IMR-90 (cell line): ENCODE results near the gene ANK3. TPM values are rescaled to one million over a fixed set of nuclear protein-coding genes. Genes with fewer than 3 reads are reported as not detected.

Experiments
- ATAC-seq: fragments of 200-7000 bp; cut with Tn5 transposase; 2 replicates; pipeline ENCODE4 v1.9.1; 2020; ENCODE audit warnings: low read depth, mild to moderate bottlenecking, moderate library complexity
- BruUV-seq: library from RNA; stranded (reverse); fragments of 400-500 nt; replicated peaks from 2 replicates; lab custom pipeline; 2021; lab: Mats Ljungman, UMichigan
- CTCF ChIA-PET: fragments of 300-600 bp; formaldehyde crosslinking; extraction: SDS; loops from one replicate; lab custom pipeline; 2021; ENCODE audit warnings: antibody characterized with exemption; lab: Yijun Ruan, JAX
- POLR2A ChIA-PET: fragments of 300-600 bp; sonication (Branson Sonifier 250); formaldehyde crosslinking; loops from one replicate; lab custom pipeline; 2022; ENCODE audit warnings: antibody characterized with exemption; ENCODE audit not compliant: unreplicated experiment; lab: Charles Lee
- DNase-seq: peaks from one replicate; pipeline ENCODE4 v3.0.0; 2013
- H2AFZ ChIP-seq: replicated peaks from 2 replicates; pipeline ENCODE3; 2013; ENCODE audit warnings: low read length, mild to moderate bottlenecking; ENCODE audit not compliant: poor library complexity
- H2AK5ac ChIP-seq: 2 replicates; pipeline ENCODE4 v1.6.1; 2013; ENCODE audit warnings: low read depth, low read length, inconsistent platforms
- H2AK9ac ChIP-seq: replicated peaks from 2 replicates; pipeline ENCODE3; 2013; ENCODE audit warnings: mild to moderate bottlenecking, low read depth, low read length, moderate library complexity; ENCODE audit not compliant: poor library complexity
- H2BK120ac ChIP-seq: 2 replicates; pipeline ENCODE4 v1.6.1; 2013; ENCODE audit warnings: low read depth, low read length, inconsistent platforms
- H2BK15ac ChIP-seq: 3 replicates; pipeline ENCODE4 v1.6.1; 2013; ENCODE audit warnings: low read depth, low read length, inconsistent platforms
- H2BK20ac ChIP-seq: 2 replicates; pipeline ENCODE4 v1.6.1; 2013; ENCODE audit warnings: low read depth, mild to moderate bottlenecking, inconsistent platforms, low read length, moderate library complexity
- H2BK5ac ChIP-seq: 2 replicates; pipeline ENCODE4 v1.6.1; 2013; ENCODE audit warnings: mild to moderate bottlenecking, low read depth, low read length, inconsistent platforms; ENCODE audit not compliant: poor library complexity, severe bottlenecking
- H3K14ac ChIP-seq: replicated peaks from 2 replicates; pipeline ENCODE4 v1.6.1; 2013; ENCODE audit warnings: low read depth, low read length, inconsistent platforms
- H3K18ac ChIP-seq: 2 replicates; pipeline ENCODE4 v1.6.1; 2013; ENCODE audit warnings: low read depth, low read length, control low read depth
- H3K23ac ChIP-seq: 2 replicates; pipeline ENCODE4 v1.6.1; 2013; ENCODE audit warnings: low read depth, low read length, inconsistent platforms
- H3K27ac ChIP-seq: 2 replicates; pipeline ENCODE4 v1.5.1; 2013; ENCODE audit warnings: mild to moderate bottlenecking, control low read depth, low read length; ENCODE audit not compliant: insufficient read depth
- H3K27me3 ChIP-seq: 2 replicates; pipeline ENCODE4 v1.6.1; 2013; ENCODE audit warnings: low read length; ENCODE audit not compliant: control insufficient read depth, insufficient read depth
- H3K36me3 ChIP-seq: 2 replicates; pipeline ENCODE4 v1.6.1; 2013; ENCODE audit warnings: low read length, mixed read lengths; ENCODE audit not compliant: control insufficient read depth, insufficient read depth
- H3K4ac ChIP-seq: 2 replicates; pipeline ENCODE4 v1.6.1; 2013; ENCODE audit warnings: low read depth, low read length, inconsistent platforms
- H3K4me1 ChIP-seq: 2 replicates; pipeline ENCODE4 v1.6.1; 2013; ENCODE audit warnings: low read length, mixed read lengths; ENCODE audit not compliant: control insufficient read depth, insufficient read depth
- H3K4me2 ChIP-seq: 2 replicates; pipeline ENCODE4 v1.6.1; 2013; ENCODE audit warnings: low read depth, mild to moderate bottlenecking, control low read depth, low read length, moderate library complexity
- H3K4me3 ChIP-seq: 2 replicates; pipeline ENCODE4 v1.5.1; 2013; ENCODE audit warnings: low read depth, mild to moderate bottlenecking, control low read depth, low read length, moderate library complexity; ENCODE audit not compliant: insufficient read depth
- H3K56ac ChIP-seq: 2 replicates; pipeline ENCODE4 v1.6.1; 2013; ENCODE audit warnings: low read length, inconsistent platforms; ENCODE audit not compliant: insufficient read depth; ENCODE audit errors: extremely low read depth
- H3K79me1 ChIP-seq, 2 experiments: 2 replicates each; pipeline ENCODE4 v1.6.1; 2013; ENCODE audit warnings: low read length in 2 of 2, inconsistent platforms in 1 of 2, low read depth in 1 of 2
- H3K9ac ChIP-seq: 2 replicates; pipeline ENCODE4 v1.6.1; 2013; ENCODE audit warnings: low read depth, low read length, control low read depth
- H3K9me1 ChIP-seq: 2 replicates; pipeline ENCODE4 v1.6.1; 2013; ENCODE audit warnings: low read length, inconsistent platforms; ENCODE audit not compliant: insufficient read depth
- H3K9me3 ChIP-seq: 2 replicates; pipeline ENCODE4 v1.6.1; 2013; ENCODE audit warnings: low read length; ENCODE audit not compliant: control insufficient read depth, insufficient read depth
- H4K20me1 ChIP-seq: 2 replicates; pipeline ENCODE4 v1.6.1; 2013; ENCODE audit warnings: low read length, inconsistent platforms; ENCODE audit not compliant: insufficient read depth
- H4K5ac ChIP-seq: 2 replicates; pipeline ENCODE4 v1.6.1; 2013; ENCODE audit warnings: mild to moderate bottlenecking, low read depth, low read length, control low read depth
- H4K8ac ChIP-seq, 2 experiments: 2 replicates each; pipeline ENCODE4 v1.6.1; 2013; ENCODE audit warnings: low read depth in 2 of 2, low read length in 2 of 2, control low read depth in 1 of 2, inconsistent platforms in 1 of 2
- H4K91ac ChIP-seq: 2 replicates; pipeline ENCODE4 v1.6.1; 2013; ENCODE audit warnings: low read depth, low read length, inconsistent platforms; ENCODE audit not compliant: insufficient read depth
- BHLHE40 ChIP-seq: fragments of 150-350 bp; IDR thresholded peaks from 2 replicates; pipeline ENCODE4 v1.6.1; 2016; ENCODE audit warnings: mild to moderate bottlenecking, low read depth, low read length
- CEBPB ChIP-seq: IDR thresholded peaks from 2 replicates; pipeline ENCODE4 v1.6.1; 2012; ENCODE audit warnings: low read depth, low read length, improper control_type of control experiment
- CHD1 ChIP-seq: IDR thresholded peaks from 2 replicates; pipeline ENCODE4 v1.6.1; 2012; ENCODE audit warnings: low read depth, low read length, improper control_type of control experiment
- CTCF ChIP-seq: conservative IDR thresholded peaks from 2 replicates; pipeline ENCODE4 v1.5.1; 2012; ENCODE audit warnings: mild to moderate bottlenecking, low read depth, low read length, improper control_type of control experiment
- ELK1 ChIP-seq: fragments of 150-350 bp; IDR thresholded peaks from 2 replicates; pipeline ENCODE4 v1.6.1; 2016; ENCODE audit warnings: low read depth, mild to moderate bottlenecking, low read length, moderate library complexity, borderline replicate concordance
- FOS ChIP-seq: fragments of 150-350 bp; IDR thresholded peaks from 2 replicates; pipeline ENCODE4 v1.6.1; 2016; ENCODE audit warnings: low read depth, low read length
- MAFK ChIP-seq: IDR thresholded peaks from 2 replicates; pipeline ENCODE4 v1.6.1; 2012; ENCODE audit warnings: low read depth, low read length, improper control_type of control experiment
- MAZ ChIP-seq: IDR thresholded peaks from 2 replicates; pipeline ENCODE4 v1.6.1; 2012; ENCODE audit warnings: low read depth, mild to moderate bottlenecking, low read length, improper control_type of control experiment, moderate library complexity, borderline replicate concordance
- MXI1 ChIP-seq: IDR thresholded peaks from 2 replicates; pipeline ENCODE4 v1.6.1; 2012; ENCODE audit warnings: low read depth, mild to moderate bottlenecking, low read length, moderate library complexity, borderline replicate concordance
- NFE2L2 ChIP-seq: fragments of 150-350 bp; IDR thresholded peaks from 2 replicates; pipeline ENCODE4 v1.6.1; 2016; ENCODE audit warnings: low read depth, mild to moderate bottlenecking, low read length
- POLR2A ChIP-seq: IDR thresholded peaks from 2 replicates; pipeline ENCODE4 v1.6.1; 2012; ENCODE audit warnings: mild to moderate bottlenecking, low read depth, low read length
- RAD21 ChIP-seq: IDR thresholded peaks from 2 replicates; pipeline ENCODE4 v1.6.1; 2012; ENCODE audit warnings: low read length, improper control_type of control experiment
- RCOR1 ChIP-seq: IDR thresholded peaks from 2 replicates; pipeline ENCODE4 v1.6.1; 2012; ENCODE audit warnings: mild to moderate bottlenecking, low read length, improper control_type of control experiment; ENCODE audit not compliant: insufficient replicate concordance
- RFX5 ChIP-seq: IDR thresholded peaks from 2 replicates; pipeline ENCODE4 v1.8.0; 2012; ENCODE audit warnings: low read depth, mild to moderate bottlenecking, low read length, moderate library complexity
- SMC3 ChIP-seq: fragments of 150-350 bp; IDR thresholded peaks from 2 replicates; pipeline ENCODE4 v1.6.1; 2016; ENCODE audit warnings: low read depth, mild to moderate bottlenecking, antibody characterized with exemption, low read length, moderate library complexity
- USF2 ChIP-seq: fragments of 150-350 bp; IDR thresholded peaks from 2 replicates; pipeline ENCODE4 v1.6.1; 2017; ENCODE audit warnings: mild to moderate bottlenecking, antibody characterized with exemption, low read length, low read depth
- WGBS, 2 experiments: methylation state at CpG; one replicate each; pipeline versions ENCODE4 v1.1.5 to v1.1.7; 2013; ENCODE audit warnings: missing lambda C conversion rate in 2 of 2; ENCODE audit not compliant: insufficient read length in 1 of 2; ENCODE audit errors: extremely low coverage in 2 of 2; 5-methylcytosine and 5-hydroxymethylcytosine counted together
- dilution Hi-C: fragments of 300-500 bp; cut with HindIII; formaldehyde crosslinking; loops from one replicate; pipeline ENCODE4 v1.14.3; 2018; ENCODE audit warnings: low sequenced_read_pairs; ENCODE audit not compliant: unreplicated experiment
- in situ Hi-C: fragments of 300-500 bp; cut with MboI; formaldehyde crosslinking; loops from 3 replicates; pipeline ENCODE4 v1.14.3; 2019; ENCODE audit warnings: low sequenced_read_pairs, inconsistent platforms, mixed read lengths
- intact Hi-C: fragments of 100-400 bp; cut with micrococcal nuclease; formaldehyde crosslinking; loops from 2 replicates; pipeline ENCODE4 v1.10.0; 2022
- polyA plus RNA-seq, 3 experiments: library from polyadenylated mRNA; depleted of rRNA; stranded (reverse); fragments of >200 nt; gene quantifications; 2 replicates each; pipeline ENCODE4 v1.2.3, GENCODE V29; 2012; ENCODE audit warnings: low replicate concordance in 1 of 3
- total RNA-seq: library from RNA; depleted of rRNA; stranded (reverse); fragments of >200 nt; gene quantifications from 2 replicates; pipeline ENCODE4 v1.2.3, GENCODE V29; 2012

Gene ANK3
- total and polyA plus RNA-seq, 2 of the 4 experiments (the other 2 are of a cell fraction), result 0.63 to 1.8 TPM

GRCh38 chr10:60224066-60224705 is 165.5 kb downstream of the ANK3 start:
- TF ChIP-seq CEBPB (no peak), RCOR1 (no peak), CTCF (no peak), NFE2L2 (no peak), SMC3 (no peak), BHLHE40 (no peak), MAFK (no peak), MXI1 (no peak), CHD1 (no peak), ELK1 (no peak), USF2 (no peak), FOS (no peak), POLR2A (no peak), MAZ (no peak), RFX5 (no peak), RAD21 (no peak)
- Histone ChIP-seq H3K18ac (no peak overlapping the region), H3K79me1 (no peaks in the 10 kb centered on the region), H3K14ac (no peak overlapping the region), H3K4me2 (no peak overlapping the region), H2AFZ (no peak overlapping the region), H2BK20ac (no peak overlapping the region), H4K8ac (no peak overlapping the region), H3K4me3 (no peak overlapping the region), H3K9me1 (no peaks in the 10 kb centered on the region), H4K5ac (no peak overlapping the region), H2AK9ac (no peak overlapping the region), H3K23ac (no peak overlapping the region), H2BK15ac (no peak overlapping the region), H4K20me1 (no peaks in the 10 kb centered on the region), H2AK5ac (no peak overlapping the region), H3K9me3 (no peaks in the 10 kb centered on the region), H2BK5ac (no peak overlapping the region), H4K91ac (no peak overlapping the region), H2BK120ac (no peak overlapping the region), H3K4ac (no peak overlapping the region), H3K27me3 (peaks cover 3% of the 10 kb centered on the region; the same call in 1 of the 2 replicates), H3K4me1 (no peaks in the 10 kb centered on the region), H3K56ac (no peak overlapping the region), H3K9ac (no peak overlapping the region), H3K27ac (no peak overlapping the region), H3K36me3 (no peaks in the 10 kb centered on the region)
- ATAC-seq, result no peak
- dilution Hi-C loops, result no loop called here
- BruUV-seq, result no TSS peak
- 41% methylated on average over 6 of the region's 8 CpGs; no CpG with 5 or more reads in 1 of the 2 experiments for WGBS, 2 experiments
- CTCF ChIA-PET, result interaction anchor here (0.6 to 0.7 kb wide), 3 partner anchors 15 to 221 kb away, joined by 3 to 4 read pairs (median 4); no protein-coding TSS in a partner anchor
- intact Hi-C loops, result no loop called here
- in situ Hi-C loops, result loop anchor here (25.0 kb wide), 1 partner anchor 587 kb away; no protein-coding TSS in a partner anchor
- DNase-seq, result no peak
- POLR2A ChIA-PET, result no interaction called here
